Psoas muscle (tissue), 8 donors: Measurements from ENCODE around the gene ZNF578. TPM values are rescaled to one million over a fixed set of nuclear protein-coding genes. Genes with fewer than 3 reads are reported as not detected.
"Not testable (repeated sequence)": the region's sequence is repeated elsewhere in the genome, so short reads cannot be mapped to it uniquely, and the experiment has no call there.

Experiments used
- ATAC-seq, 4 donors: fragments of 200-7000 bp; cut with Tn5 transposase; one replicate each; pipeline ENCODE4 v1.9.1; 2020; ENCODE audit warnings: moderate library complexity in 3 of 4, mild to moderate bottlenecking in 2 of 4
- DNase-seq, 2 donors: peaks; one replicate each; pipeline ENCODE4 v3.0.0-alpha.2; 2020
- H3K27ac ChIP-seq: fragments of 200-600 bp; one replicate; pipeline ENCODE4 v1.8.0; 2022
- H3K27me3 ChIP-seq, 3 donors: fragments of 200-600 bp in 1 of 3; one replicate each; pipeline versions ENCODE4 v1.6.1 to v1.8.0; 2013 to 2022; ENCODE audit warnings: low read length in 2 of 3, mild to moderate bottlenecking in 2 of 3, moderate library complexity in 1 of 3; ENCODE audit not compliant: insufficient read depth in 3 of 3
- H3K36me3 ChIP-seq, 2 donors: fragments of 200-600 bp in 1 of 2; one replicate each; pipeline versions ENCODE4 v1.6.1 to v1.8.0; 2013 to 2022; ENCODE audit warnings: low read depth in 1 of 2, mild to moderate bottlenecking in 1 of 2, moderate library complexity in 1 of 2; ENCODE audit not compliant: insufficient read depth in 1 of 2
- H3K4me1 ChIP-seq: fragments of 200-600 bp; one replicate; pipeline ENCODE4 v1.8.0; 2022
- H3K4me3 ChIP-seq: fragments of 200-600 bp; one replicate; pipeline ENCODE4 v1.8.0; 2022; ENCODE audit warnings: mild to moderate bottlenecking
- H3K9me3 ChIP-seq: fragments of 200-600 bp; one replicate; pipeline ENCODE4 v1.8.0; 2022
- CTCF ChIP-seq: fragments of 200-600 bp; IDR thresholded peaks from one replicate; pipeline ENCODE4 v1.8.0; 2022; ENCODE audit warnings: antibody characterized with exemption
- WGBS, 3 donors: extraction: QIAGEN DNeasy Blood & Tissue Kit; methylation state at CpG; one replicate each; pipeline versions ENCODE4 v1.1.6 to v1.1.7; 2013; 5-methylcytosine and 5-hydroxymethylcytosine counted together
- intact Hi-C, 2 donors: fragments of 100-400 bp; cut with DNase I; formaldehyde crosslinking; loops; one replicate each; pipeline versions ENCODE4 v1.11.0 to v1.14.2; 2022
- polyA plus RNA-seq, 3 donors: library from polyadenylated mRNA; stranded (reverse); fragments of 200-250 nt; gene quantifications; one replicate each; pipeline ENCODE4 v1.2.3, GENCODE V29; 2013
- total RNA-seq, 4 donors: library from RNA; stranded (reverse); fragmentation: NEBNext Ultra II Directional in 2 of 4; extraction: Animal tissue kit (Norgen Biotek cat#: 25700) in 2 of 4; gene quantifications; one replicate each; pipeline versions ENCODE4 v1.2.1 to v1.2.4, GENCODE V29; 2021 to 2023
- donor health status: healthy with polysubstance abuse.
- donor health status: DM: no; HTN: no; CAD: no; lungs with moderate emphysema.
- donor health status: Bipolar disorder and iron deficiency.
- donor health status: healthy.
- donor health status: DM: yes; HTN: yes; CAD: no.
- donor health status: DM: no; HTN: no; CAD: no.
- donor health status: DM: no; HTN: no; CAD: no.
- donor health status: DM: yes; HTN: yes; CAD: no.

The ZNF578 gene
- total and polyA plus RNA-seq, 7 donors = 0.10 to 0.71 (median 0.41) TPM

- 93 to 97% (median 95%) methylated on average over 3 of the region's 3 CpGs for WGBS, 3 donors
- ATAC-seq = no peak
- TF ChIP-seq CTCF = no peak
- Histone ChIP-seq H3K4me1 (no peaks in the 10 kb centered on the region), H3K27ac (no peak overlapping the region), H3K27me3 (no peaks in the 10 kb centered on the region), H3K36me3 (no peaks in the 10 kb centered on the region), H3K9me3 (peaks cover 98% of the 10 kb centered on the region), H3K4me3 (no peak overlapping the region)
- intact Hi-C loops = no loop called here
- no peak for DNase-seq
Observed at GRCh38 chr19:52473655-52474350, 20.4 kb downstream of the ZNF578 start.

GRCh38 chr19:52474351-52475127 lies 21.2 kb downstream of the ZNF578 start:
- peaks cover 98% of the 10 kb centered on the region for H3K9me3 ChIP-seq
- H3K27ac ChIP-seq = no peak overlapping the region
- no peak for ATAC-seq
- TF ChIP-seq CTCF = no peak
- DNase-seq = no peak
- no peaks in the 10 kb centered on the region for H3K4me1 ChIP-seq
- intact Hi-C loops = no loop called here
- no peak overlapping the region for H3K4me3 ChIP-seq
- no peaks in the 10 kb centered on the region for H3K27me3 ChIP-seq
- no peaks in the 10 kb centered on the region for H3K36me3 ChIP-seq
- 96 to 98% (median 97%) methylated on average over 7 of the region's 7 CpGs for WGBS, 3 donors

- peaks cover 50% of the 10 kb centered on the region for H3K9me3 ChIP-seq
- H3K36me3 ChIP-seq, H3K4me3 ChIP-seq, ATAC-seq, H3K4me1 ChIP-seq, DNase-seq, intact Hi-C loops, H3K27ac ChIP-seq, H3K27me3 ChIP-seq: not testable (repeated sequence)
- WGBS, 3 donors = 49 to 56% (median 52%) methylated on average over 7 of the region's 7 CpGs
Observed at GRCh38 chr19:52484111-52484743, 30.9 kb downstream of the ZNF578 start.

- H3K27ac ChIP-seq, H3K27me3 ChIP-seq, H3K4me3 ChIP-seq, ATAC-seq, intact Hi-C loops, DNase-seq, H3K4me1 ChIP-seq, H3K36me3 ChIP-seq: not testable (repeated sequence)
- WGBS, 3 donors = 37 to 45% (median 40%) methylated on average over 7 of the region's 7 CpGs
- peaks cover 51% of the 10 kb centered on the region for H3K9me3 ChIP-seq
Observed at GRCh38 chr19:52485064-52485463, 31.7 kb downstream of the ZNF578 start.

- peaks cover 50% of the 10 kb centered on the region for H3K9me3 ChIP-seq
- H3K27me3 ChIP-seq, H3K4me1 ChIP-seq, DNase-seq, H3K27ac ChIP-seq, H3K4me3 ChIP-seq, H3K36me3 ChIP-seq, intact Hi-C loops, ATAC-seq: not testable (repeated sequence)
- WGBS, 3 donors = 7 to 12% (median 10%) methylated on average over 8 of the region's 8 CpGs
Observed at GRCh38 chr19:52485561-52486240, 32.3 kb downstream of the ZNF578 start.
